ENCODE measurements around the gene FLT3LG. TPM values are rescaled to one million over a fixed set of nuclear protein-coding genes. Genes with fewer than 3 reads are reported as not detected.

FLT3LG gene
- total RNA-seq, 4 donors from 2014 or later, result 5.5 to 11.5 (median 10.4) TPM

DNA sequence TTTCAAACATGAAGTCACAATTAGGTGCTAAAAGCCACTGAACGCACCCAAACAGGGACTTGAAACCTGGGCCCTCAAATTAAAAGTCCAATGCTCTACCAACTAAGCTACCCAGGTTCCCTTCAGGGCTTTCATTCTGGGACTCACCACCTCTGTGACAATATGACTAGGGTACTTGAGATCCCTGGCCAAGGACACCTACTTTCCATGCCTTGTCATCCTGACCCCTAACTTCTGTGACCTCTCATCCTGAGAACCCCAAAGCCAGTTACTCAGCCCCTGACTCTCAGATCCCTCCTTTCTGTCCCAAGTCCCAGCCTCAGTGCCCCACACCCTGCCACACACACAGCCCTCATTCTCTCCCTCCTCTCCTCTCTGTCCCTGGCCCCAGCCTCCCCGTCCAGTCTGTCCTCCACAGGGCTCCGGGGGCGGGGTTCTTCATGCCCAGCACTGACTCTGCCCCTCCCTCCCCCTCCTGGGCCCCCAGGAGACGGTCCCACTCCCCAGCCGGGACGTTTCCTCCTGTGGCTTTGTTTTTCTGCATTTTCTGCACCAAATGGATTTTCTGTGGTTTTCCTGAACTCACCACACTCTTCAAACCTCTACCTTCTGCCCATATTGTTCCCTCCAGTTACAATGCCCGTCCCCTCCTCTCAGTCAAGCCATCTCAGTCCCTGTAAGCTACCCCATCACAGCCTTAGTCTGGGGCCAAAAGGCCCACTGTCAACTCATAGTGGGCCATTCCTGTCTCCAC lies 60.8 kb downstream of the FLT3LG start:
- Histone ChIP-seq H3K36me3 (peaks cover 0 to 24% (median 17%) of the 10 kb centered on the region in 4 donors), H3K4me1 (peaks cover 13 to 24% (median 19%) of the 10 kb centered on the region in 4 donors), H3K27me3 (no peaks in the 10 kb centered on the region), H3K4me3 (peak overlapping the region; percentile 58 to 81 (median 60)), H3K9me3 (no peaks in the 10 kb centered on the region), H3K27ac (replicated peaks in 1 of 4) (peak overlapping the region in 1 of 4 donors; percentile 15)
- intact Hi-C loops (cut with DNase I), result no loop called here
- no peak for DNase-seq (ENCODE audit: extremely low spot score)
- TF ChIP-seq, protein P1, sequence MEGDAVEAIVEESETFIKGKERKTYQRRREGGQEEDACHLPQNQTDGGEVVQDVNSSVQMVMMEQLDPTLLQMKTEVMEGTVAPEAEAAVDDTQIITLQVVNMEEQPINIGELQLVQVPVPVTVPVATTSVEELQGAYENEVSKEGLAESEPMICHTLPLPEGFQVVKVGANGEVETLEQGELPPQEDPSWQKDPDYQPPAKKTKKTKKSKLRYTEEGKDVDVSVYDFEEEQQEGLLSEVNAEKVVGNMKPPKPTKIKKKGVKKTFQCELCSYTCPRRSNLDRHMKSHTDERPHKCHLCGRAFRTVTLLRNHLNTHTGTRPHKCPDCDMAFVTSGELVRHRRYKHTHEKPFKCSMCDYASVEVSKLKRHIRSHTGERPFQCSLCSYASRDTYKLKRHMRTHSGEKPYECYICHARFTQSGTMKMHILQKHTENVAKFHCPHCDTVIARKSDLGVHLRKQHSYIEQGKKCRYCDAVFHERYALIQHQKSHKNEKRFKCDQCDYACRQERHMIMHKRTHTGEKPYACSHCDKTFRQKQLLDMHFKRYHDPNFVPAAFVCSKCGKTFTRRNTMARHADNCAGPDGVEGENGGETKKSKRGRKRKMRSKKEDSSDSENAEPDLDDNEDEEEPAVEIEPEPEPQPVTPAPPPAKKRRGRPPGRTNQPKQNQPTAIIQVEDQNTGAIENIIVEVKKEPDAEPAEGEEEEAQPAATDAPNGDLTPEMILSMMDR (IDR thresholded peaks at IDR 0.05), result no peak
- TF ChIP-seq EP300 (IDR thresholded peaks at IDR 0.05), result no peak
- 72% methylated on average over 8 of the region's 8 CpGs for WGBS

Small RNA genes lying within 50 kb of the gene (small RNA-seq; reads per million reads assigned to genes)
- gene COX6CP7 (0 reads per million in 3 donors), gene MIR150 (24.0 to 33.0 (median 28.4) reads per million in 3 donors), gene SNORD32A (0 reads per million in 3 donors), gene SNORD33 (0 reads per million in 3 donors), gene SNORD34 (0 reads per million in 3 donors), gene SNORD35A (0 reads per million in 3 donors), gene SNORD35B (0 reads per million in 3 donors)

Other genes with a start within 250 kb of the FLT3LG start
- 1 to 10 TPM in 3 of 4 donors, under 1 TPM in 1; 0.83 to 4.1 (median 2.5) TPM for gene SLC6A16, start 149.0 kb upstream of the FLT3LG start, total RNA-seq
- gene CD37, start 138.8 kb upstream of the FLT3LG start, total RNA-seq, result 10 to 100 TPM in 2 of 4 donors, 1 to 10 TPM in 2; 8.0 to 22.4 (median 11.6) TPM
- 10 to 100 TPM; 40.7 to 73.2 (median 60.5) TPM for gene TEAD2, start 111.8 kb upstream of the FLT3LG start, total RNA-seq
- gene DKKL1, start 110.3 kb upstream of the FLT3LG start, total RNA-seq, result under 1 TPM in 3 of 4 donors, not detected in 1; 0.40 to 0.83 (median 0.83) TPM
- not detected for gene KASH5, start 86.0 kb upstream of the FLT3LG start, total RNA-seq
- gene PTH2, start 50.8 kb upstream of the FLT3LG start, total RNA-seq, result not detected
- gene GFY, start 48.8 kb upstream of the FLT3LG start, total RNA-seq, result not detected
- 1 to 10 TPM in 2 of 4 donors, under 1 TPM in 2; 0.83 to 5.2 (median 1.3) TPM for gene SLC17A7, start 32.7 kb upstream of the FLT3LG start, total RNA-seq
- 10 to 100 TPM; 73.6 to 84.0 (median 78.4) TPM for gene PIH1D1, start 22.4 kb upstream of the FLT3LG start, total RNA-seq
- 10 to 100 TPM; 22.1 to 29.1 (median 26.2) TPM for gene ALDH16A1, start 21.0 kb upstream of the FLT3LG start, total RNA-seq
- 1,000 to 10,000 TPM; 1,843 to 3,096 (median 2,688) TPM for gene RPL13A, start 13.4 kb downstream of the FLT3LG start, total RNA-seq
- gene RPS11, start 22.2 kb downstream of the FLT3LG start, total RNA-seq, result 1,000 to 10,000 TPM; 1,719 to 5,089 (median 3,692) TPM
- 100 to 1,000 TPM; 108 to 234 (median 170) TPM for gene FCGRT, start 38.4 kb downstream of the FLT3LG start, total RNA-seq
- 10 to 100 TPM in 3 of 4 donors, 1 to 10 TPM in 1; 9.8 to 22.4 (median 18.0) TPM for gene RCN3, start 53.8 kb downstream of the FLT3LG start, total RNA-seq
- 10 to 100 TPM; 51.0 to 71.6 (median 59.2) TPM for gene NOSIP, start 106.3 kb downstream of the FLT3LG start, total RNA-seq
- 1 to 10 TPM in 2 of 4 donors, under 1 TPM in 1, not detected in 1; 0.17 to 2.5 (median 1.6) TPM for gene PRRG2, start 107.1 kb downstream of the FLT3LG start, total RNA-seq
- gene PRR12, start 117.0 kb downstream of the FLT3LG start, total RNA-seq, result 10 to 100 TPM in 3 of 4 donors, 1 to 10 TPM in 1; 9.4 to 29.1 (median 16.3) TPM
- gene RRAS, start 165.9 kb downstream of the FLT3LG start, total RNA-seq, result 100 to 1,000 TPM; 134 to 205 (median 187) TPM
- 10 to 100 TPM; 19.2 to 50.9 (median 30.9) TPM for gene SCAF1, start 168.0 kb downstream of the FLT3LG start, total RNA-seq
- gene IRF3, start 191.6 kb downstream of the FLT3LG start, total RNA-seq, result 10 to 100 TPM; 38.8 to 61.7 (median 56.7) TPM
- gene BCL2L12, start 191.7 kb downstream of the FLT3LG start, total RNA-seq, result 1 to 10 TPM; 4.2 to 9.9 (median 6.0) TPM
- 100 to 1,000 TPM; 102 to 191 (median 144) TPM for gene PRMT1, start 203.1 kb downstream of the FLT3LG start, total RNA-seq
- gene ADM5, start 215.4 kb downstream of the FLT3LG start, total RNA-seq, result 1 to 10 TPM in 3 of 4 donors, under 1 TPM in 1; 0.83 to 4.1 (median 2.5) TPM
- 1 to 10 TPM; 2.7 to 6.6 (median 3.9) TPM for gene CPT1C, start 216.9 kb downstream of the FLT3LG start, total RNA-seq

All from esophagus muscularis mucosa (tissue), 4 donors.